A549 treated with RU486 at 1 μM for 4 hours (cell line): ENCODE results near the gene ZNF669. TPM values are rescaled to one million over a fixed set of nuclear protein-coding genes. Genes with fewer than 3 reads are reported as not detected.

Experiments
- total RNA-seq: library from RNA; stranded (reverse); fragments of 200-300 nt; extraction: Qiagen RNA extraction; gene quantifications from 5 replicates; pipeline ENCODE4 v1.2.3, GENCODE V29; 2022; ENCODE audit warnings: low read depth

Gene ZNF669
- total RNA-seq: 2.3 to 4.8 TPM (median 3.6 TPM) in 5 replicates

DNA sequence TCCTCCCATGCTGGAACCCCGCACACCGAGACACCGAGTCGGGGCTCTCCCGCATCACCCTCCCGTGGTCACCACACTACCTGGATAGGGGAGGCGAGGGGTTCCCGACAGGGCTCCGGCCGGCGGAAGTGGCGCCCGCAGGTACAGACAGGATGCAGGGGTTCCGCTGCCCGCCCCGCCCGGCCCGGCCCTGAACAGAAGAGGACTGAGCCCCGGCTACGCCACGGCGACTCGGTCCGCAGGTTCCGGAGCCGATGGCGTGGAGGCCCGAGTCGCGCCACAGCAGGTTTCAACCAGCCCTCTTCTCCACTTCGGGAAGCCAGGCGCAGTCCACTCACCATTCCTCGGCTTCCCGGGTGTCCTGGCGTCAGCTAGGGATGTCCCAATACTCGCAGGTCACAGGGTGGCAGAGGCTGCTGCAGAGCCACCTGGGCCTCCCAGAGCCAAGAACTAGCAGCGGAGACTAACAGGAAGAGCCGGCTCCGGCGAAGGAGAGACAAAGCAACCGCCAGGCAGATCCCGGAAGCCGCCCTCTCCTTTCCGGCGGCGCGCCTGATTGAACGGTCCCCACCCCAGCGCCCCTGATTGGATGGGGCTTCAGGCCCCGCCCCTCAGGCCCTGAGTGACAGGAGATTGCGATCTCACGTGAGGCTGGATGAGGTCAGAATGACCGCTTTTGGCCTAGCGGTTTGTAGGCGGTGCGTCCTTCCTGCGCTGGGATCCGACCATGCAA, at the start of gene ZNF669:
Gene ZNF669, minus strand, starts transcription at position 498 of the 733 bp plus-strand sequence. Its CDS starts 157 bp downstream, at position 341.

DNA sequence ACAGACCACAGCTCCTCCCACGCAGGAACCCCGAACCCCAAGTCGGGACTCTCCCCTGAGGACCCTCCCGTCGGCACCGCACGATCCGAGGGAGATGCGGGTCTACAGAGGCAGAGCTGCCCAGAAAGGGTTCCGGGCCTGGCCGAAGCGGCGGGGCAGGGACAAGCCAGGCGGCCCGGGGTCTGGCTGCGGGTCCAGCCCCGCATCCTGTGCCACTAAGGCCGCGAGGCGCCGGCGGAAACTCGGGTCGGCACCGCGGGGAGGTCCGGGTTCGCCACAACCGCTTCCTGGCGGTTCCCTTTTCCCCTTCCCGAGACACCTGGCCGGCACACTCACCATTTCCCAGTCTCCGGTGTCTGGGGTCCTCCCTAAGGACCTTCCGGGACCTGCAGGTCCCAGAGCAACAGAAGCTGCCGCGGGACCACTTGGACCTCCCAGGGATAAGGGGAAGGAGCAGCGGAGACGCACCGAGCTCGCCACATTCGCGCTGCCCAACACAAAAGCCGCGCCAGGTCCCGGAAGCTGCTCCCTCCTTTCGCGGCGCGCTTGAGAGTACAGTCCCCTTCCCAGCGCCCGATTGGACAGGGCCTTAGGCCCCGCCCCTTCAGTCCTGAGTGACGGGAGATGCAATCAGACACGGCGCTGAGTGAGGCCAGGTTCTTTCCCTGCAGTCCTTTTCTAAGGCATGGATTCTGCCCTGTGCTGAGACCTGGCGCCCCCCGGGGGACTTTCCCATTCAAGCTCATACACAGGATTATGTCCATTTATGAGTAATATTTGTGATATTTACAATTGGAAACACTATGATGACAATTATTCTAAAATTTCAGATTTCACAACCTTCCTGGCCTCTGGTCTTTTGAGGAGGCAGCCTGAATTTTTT, 25.7 kb downstream of the ZNF669 start, which contains the start of gene ZNF670:
Gene ZNF670, minus strand, starts transcription at position 554 of the 883 bp plus-strand sequence. Its CDS starts 215 bp downstream, at position 339.

Other genes with a start within 250 kb of the ZNF669 start
- 23.2 to 36.5 TPM (median 28.2 TPM) in 5 replicates for gene AHCTF1, start 172.4 kb downstream of the ZNF669 start, total RNA-seq
- gene ZNF695, start 96.3 kb downstream of the ZNF669 start, total RNA-seq: 1.2 to 2.5 TPM (median 2.2 TPM) in 5 replicates
- 2.6 to 5.1 TPM (median 3.5 TPM) in 5 replicates for gene ZNF670, start 25.5 kb downstream of the ZNF669 start, total RNA-seq
- gene ZNF124, start 67.7 kb upstream of the ZNF669 start, total RNA-seq: 4.0 to 6.0 TPM (median 4.6 TPM) in 5 replicates
- gene VN1R5, start 151.7 kb upstream of the ZNF669 start, total RNA-seq: not detected in 5 replicates
- 15.4 to 19.3 TPM (median 17.7 TPM) in 5 replicates for gene ZNF496, start 227.5 kb upstream of the ZNF669 start, total RNA-seq